Gastroesophageal sphincter (tissue), 4 donors: ENCODE data around the gene CELA3A. TPM values are rescaled to one million over a fixed set of nuclear protein-coding genes. Genes with fewer than 3 reads are reported as not detected.
"Not testable (repeated sequence)": the region's sequence is repeated elsewhere in the genome, so short reads cannot be mapped to it uniquely, and the experiment has no call there.

Source experiments
- ATAC-seq: fragments of 150-250 bp; one replicate; pipeline ENCODE4 v1.9.1; 2016; ENCODE audit warnings: mild to moderate bottlenecking, moderate library complexity
- H3K27ac ChIP-seq, 4 donors: fragments of 200-600 bp; sonication (generic) in 3 of 4; 1 replicate in 3 of 4; 2 replicates in 1 of 4; pipeline ENCODE4 v1.5.1; 2016 to 2019
- H3K27me3 ChIP-seq: fragments of 200-600 bp; sonication (generic); one replicate; pipeline ENCODE4 v1.5.1; 2019
- H3K36me3 ChIP-seq, 2 donors: fragments of 200-600 bp; sonication (generic); one replicate each; pipeline ENCODE4 v1.5.1; 2019; ENCODE audit warnings: control low read depth in 1 of 2
- H3K4me1 ChIP-seq, 3 donors: fragments of 200-600 bp; sonication (generic); 1 replicate in 2 of 3; 2 replicates in 1 of 3; pipeline ENCODE4 v1.5.1; 2016 to 2019; ENCODE audit warnings: control low read depth in 2 of 3
- H3K4me3 ChIP-seq, 2 donors: fragments of 200-600 bp; sonication (generic); one replicate each; pipeline ENCODE4 v1.5.1; 2019; ENCODE audit warnings: mild to moderate bottlenecking in 1 of 2, moderate library complexity in 1 of 2
- H3K9me3 ChIP-seq, 3 donors: fragments of 200-600 bp; sonication (generic); one replicate each; pipeline ENCODE4 v1.5.1; 2017 to 2019; ENCODE audit warnings: control low read depth in 2 of 3
- EP300 ChIP-seq: sonication (generic); formaldehyde crosslinking; IDR thresholded peaks from one replicate; pipeline ENCODE4 v1.6.1; 2017; ENCODE audit warnings: antibody characterized with exemption, mild to moderate bottlenecking
- POLR2A ChIP-seq, 2 donors: fragments of 450-650 bp; IDR thresholded peaks; one replicate each; pipeline ENCODE4 v1.6.1; 2017; ENCODE audit warnings: antibody characterized with exemption in 2 of 2, mild to moderate bottlenecking in 2 of 2, moderate library complexity in 1 of 2
- POLR2AphosphoS5 ChIP-seq: sonication (generic); formaldehyde crosslinking; IDR thresholded peaks from one replicate; pipeline ENCODE4 v1.6.1; 2017; ENCODE audit warnings: antibody characterized with exemption
- WGBS, 2 donors: methylation state at CpG; one replicate each; pipeline ENCODE4 v1.1.5; 2018; ENCODE audit warnings: low coverage in 1 of 2; 5-methylcytosine and 5-hydroxymethylcytosine counted together
- total RNA-seq, 4 donors: library from RNA; depleted of rRNA; stranded (reverse); fragments of >200 nt; gene quantifications; one replicate each; pipeline ENCODE4 v1.1.0, GENCODE V29; 2016
- TF ChIP-seq, protein P1 (sequence below), 4 experiments: fragments of 200-600 bp in 2 of 4; fragments of 450-650 bp in 2 of 4; sonication (generic) in 1 of 4; IDR thresholded peaks; one replicate each; pipeline ENCODE4 v1.5.1; 2017 to 2019; ENCODE audit warnings: antibody characterized with exemption in 4 of 4, mild to moderate bottlenecking in 2 of 4, moderate library complexity in 2 of 4

CELA3A gene
- total RNA-seq, 4 donors from 2014 or later = not detected

DNA sequence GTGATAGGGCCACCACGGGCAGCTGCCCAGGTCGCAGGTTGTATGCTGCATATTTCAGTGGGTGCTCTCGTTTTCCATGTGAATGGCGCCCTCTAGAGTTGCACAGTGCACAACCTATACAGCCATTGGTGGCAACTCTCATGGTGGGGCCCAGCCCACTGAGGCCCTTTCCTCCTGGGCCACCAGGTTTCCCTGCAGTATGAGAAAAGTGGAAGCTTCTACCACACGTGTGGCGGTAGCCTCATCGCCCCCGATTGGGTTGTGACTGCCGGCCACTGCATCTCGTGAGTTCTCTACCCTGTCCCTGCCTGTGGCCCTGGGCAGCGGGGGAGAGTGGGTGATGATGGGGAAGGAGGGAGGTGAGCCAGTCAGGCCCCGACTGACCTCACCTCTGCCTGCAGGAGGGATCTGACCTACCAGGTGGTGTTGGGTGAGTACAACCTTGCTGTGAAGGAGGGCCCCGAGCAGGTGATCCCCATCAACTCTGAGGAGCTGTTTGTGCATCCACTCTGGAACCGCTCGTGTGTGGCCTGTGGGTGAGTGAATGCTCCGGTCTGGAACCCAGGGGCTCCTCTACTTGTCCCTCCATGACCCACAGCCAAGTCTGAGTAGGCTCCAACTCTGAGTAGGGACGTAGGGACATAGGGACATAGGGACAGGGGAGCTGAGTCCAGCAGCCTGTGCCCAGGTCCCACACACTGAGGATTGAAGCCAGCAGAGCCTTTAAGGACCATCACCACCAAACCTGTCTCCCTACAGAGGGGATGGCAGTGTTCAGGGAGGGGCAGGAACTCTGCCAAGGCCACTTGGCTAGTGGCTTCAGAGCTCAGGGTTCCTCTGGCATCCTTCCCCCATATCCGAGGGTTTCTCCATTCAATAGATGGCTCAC, 4.0 kb downstream of the CELA3A start:
- ATAC-seq = peak; percentile 30
- not testable (repeated sequence) for H3K36me3 ChIP-seq, H3K9me3 ChIP-seq, H3K4me1 ChIP-seq, H3K27ac ChIP-seq, H3K27me3 ChIP-seq, H3K4me3 ChIP-seq
- 36 to 65% methylated on average over 5 to 12 of the region's 18 CpGs for WGBS, 2 donors
- TF ChIP-seq, protein P1, sequence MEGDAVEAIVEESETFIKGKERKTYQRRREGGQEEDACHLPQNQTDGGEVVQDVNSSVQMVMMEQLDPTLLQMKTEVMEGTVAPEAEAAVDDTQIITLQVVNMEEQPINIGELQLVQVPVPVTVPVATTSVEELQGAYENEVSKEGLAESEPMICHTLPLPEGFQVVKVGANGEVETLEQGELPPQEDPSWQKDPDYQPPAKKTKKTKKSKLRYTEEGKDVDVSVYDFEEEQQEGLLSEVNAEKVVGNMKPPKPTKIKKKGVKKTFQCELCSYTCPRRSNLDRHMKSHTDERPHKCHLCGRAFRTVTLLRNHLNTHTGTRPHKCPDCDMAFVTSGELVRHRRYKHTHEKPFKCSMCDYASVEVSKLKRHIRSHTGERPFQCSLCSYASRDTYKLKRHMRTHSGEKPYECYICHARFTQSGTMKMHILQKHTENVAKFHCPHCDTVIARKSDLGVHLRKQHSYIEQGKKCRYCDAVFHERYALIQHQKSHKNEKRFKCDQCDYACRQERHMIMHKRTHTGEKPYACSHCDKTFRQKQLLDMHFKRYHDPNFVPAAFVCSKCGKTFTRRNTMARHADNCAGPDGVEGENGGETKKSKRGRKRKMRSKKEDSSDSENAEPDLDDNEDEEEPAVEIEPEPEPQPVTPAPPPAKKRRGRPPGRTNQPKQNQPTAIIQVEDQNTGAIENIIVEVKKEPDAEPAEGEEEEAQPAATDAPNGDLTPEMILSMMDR (IDR thresholded peaks at IDR 0.05) = peak in 1 of 4 experiments; percentile 33

DNA sequence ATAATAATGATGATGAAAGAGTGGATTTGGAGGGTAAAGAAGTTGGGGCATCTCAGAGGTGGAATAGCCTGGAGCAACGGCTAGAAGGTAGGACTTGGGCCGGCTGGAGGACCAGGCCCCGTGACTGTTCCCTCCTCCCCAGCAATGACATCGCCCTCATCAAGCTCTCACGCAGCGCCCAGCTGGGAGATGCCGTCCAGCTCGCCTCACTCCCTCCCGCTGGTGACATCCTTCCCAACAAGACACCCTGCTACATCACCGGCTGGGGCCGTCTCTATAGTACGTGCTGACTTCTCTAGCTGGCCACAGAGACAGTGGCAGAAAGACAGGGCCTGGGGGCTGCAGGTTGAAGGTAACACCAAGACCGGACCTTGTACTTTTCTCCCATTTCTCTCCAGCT, 5.3 kb downstream of the CELA3A start:
- ATAC-seq, H3K9me3 ChIP-seq, H3K36me3 ChIP-seq, H3K27ac ChIP-seq, H3K4me3 ChIP-seq, H3K27me3 ChIP-seq, H3K4me1 ChIP-seq: not testable (repeated sequence)
- WGBS, 2 donors = 60 to 67% methylated on average over 3 to 12 of the region's 13 CpGs

DNA sequence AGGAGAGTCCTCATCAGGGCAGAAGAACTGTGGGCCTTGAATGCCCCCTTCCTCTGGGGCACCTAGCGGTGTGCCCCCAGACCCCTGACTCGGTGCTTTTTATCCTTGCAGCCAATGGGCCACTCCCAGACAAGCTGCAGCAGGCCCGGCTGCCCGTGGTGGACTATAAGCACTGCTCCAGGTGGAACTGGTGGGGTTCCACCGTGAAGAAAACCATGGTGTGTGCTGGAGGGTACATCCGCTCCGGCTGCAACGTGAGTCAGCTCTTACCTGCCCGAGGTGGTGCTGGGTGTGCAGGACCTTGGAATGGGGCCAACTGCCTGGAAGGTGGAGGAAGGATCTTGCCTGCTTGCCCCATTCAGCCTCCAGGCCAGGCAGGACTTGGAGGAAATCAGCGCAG, 5.8 kb downstream of the CELA3A start:
- not testable (repeated sequence) for H3K27ac ChIP-seq, ATAC-seq, H3K27me3 ChIP-seq, H3K36me3 ChIP-seq, H3K9me3 ChIP-seq, H3K4me3 ChIP-seq, H3K4me1 ChIP-seq
- no CpG with 5 or more reads among the region's 10 CpGs for WGBS, 2 donors

DNA sequence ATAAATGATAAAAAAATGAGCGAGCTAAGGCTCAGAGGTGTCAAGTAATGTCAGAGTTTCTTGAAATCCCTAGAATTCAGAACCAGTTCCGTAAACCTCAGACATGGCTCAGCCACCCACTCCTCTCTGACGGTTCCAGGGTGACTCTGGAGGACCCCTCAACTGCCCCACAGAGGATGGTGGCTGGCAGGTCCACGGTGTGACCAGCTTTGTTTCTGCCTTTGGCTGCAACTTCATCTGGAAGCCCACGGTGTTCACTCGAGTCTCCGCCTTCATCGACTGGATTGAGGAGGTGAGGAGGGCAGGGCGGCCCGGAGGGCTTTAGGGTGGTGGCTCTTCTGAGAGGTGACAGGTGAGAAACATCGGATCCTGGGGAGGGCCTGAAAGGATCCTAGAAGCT, 8.1 kb downstream of the CELA3A start:
- ATAC-seq, H3K36me3 ChIP-seq, H3K4me1 ChIP-seq, H3K4me3 ChIP-seq, H3K27me3 ChIP-seq, H3K27ac ChIP-seq, H3K9me3 ChIP-seq: not testable (repeated sequence)
- 80 to 83% methylated on average over 1 to 4 of the region's 11 CpGs for WGBS, 2 donors

DNA sequence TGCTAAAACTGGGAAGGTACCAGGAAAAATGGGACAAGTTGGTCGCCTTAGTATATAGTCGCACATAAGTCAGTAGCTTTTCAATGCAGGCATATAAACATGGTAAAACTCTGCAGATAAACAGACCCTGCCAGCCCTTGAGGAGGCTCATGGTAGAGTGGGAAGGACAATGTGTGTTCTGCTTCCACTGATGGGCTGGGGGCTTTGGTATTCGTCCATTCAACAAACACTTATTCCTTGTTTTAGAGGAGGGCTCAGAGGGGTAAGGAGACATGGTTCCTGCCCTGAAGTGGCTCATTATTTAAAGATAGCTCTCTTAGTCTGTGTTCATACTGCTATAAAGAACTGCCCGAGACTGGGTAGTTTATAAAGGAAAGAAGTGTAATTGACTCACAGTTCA, 11.3 kb downstream of the CELA3A start:
- not testable (repeated sequence) for ATAC-seq, H3K4me3 ChIP-seq, H3K27me3 ChIP-seq, H3K4me1 ChIP-seq, H3K36me3 ChIP-seq, H3K9me3 ChIP-seq, H3K27ac ChIP-seq
- 83% methylated on average over 2 of the region's 4 CpGs; no CpG with 5 or more reads in 1 of the 2 donors for WGBS, 2 donors

DNA sequence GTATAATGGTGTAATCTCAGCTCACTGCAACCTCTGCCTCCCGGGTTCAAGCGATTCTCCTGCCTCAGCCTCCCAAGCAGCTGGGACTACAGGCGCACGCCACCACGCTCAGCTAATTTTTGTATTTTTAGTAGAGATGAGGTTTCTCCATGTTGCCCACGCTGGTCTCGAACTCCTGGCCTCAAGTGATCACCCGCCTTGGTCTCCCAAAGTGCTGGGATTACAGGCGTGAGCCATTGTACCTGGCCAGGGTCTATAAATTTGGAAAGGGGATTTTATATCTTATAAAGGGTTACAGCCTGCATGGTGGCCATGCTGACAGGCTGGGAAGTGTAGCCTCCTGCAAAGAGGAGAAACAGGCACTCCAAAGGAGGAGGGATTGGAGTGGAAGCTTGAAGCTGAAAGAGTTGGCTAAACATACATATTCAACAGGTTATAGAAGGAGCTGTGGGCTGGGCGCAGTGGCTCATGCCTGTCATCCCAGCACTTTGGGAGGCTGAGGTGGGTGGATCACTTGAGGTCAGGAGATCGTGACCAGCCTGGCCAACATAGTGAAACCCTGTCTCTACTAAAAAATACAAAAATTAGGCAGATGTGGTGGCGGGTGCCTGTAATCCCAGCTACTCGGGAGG, 13.2 kb downstream of the CELA3A start:
- H3K27ac ChIP-seq, H3K36me3 ChIP-seq, H3K4me3 ChIP-seq, H3K9me3 ChIP-seq, ATAC-seq, H3K4me1 ChIP-seq: not testable (repeated sequence)
- peaks cover 13% of the 10 kb centered on the region for H3K27me3 ChIP-seq
- WGBS, 2 donors = 88 to 100% methylated on average over 3 to 4 of the region's 13 CpGs

DNA sequence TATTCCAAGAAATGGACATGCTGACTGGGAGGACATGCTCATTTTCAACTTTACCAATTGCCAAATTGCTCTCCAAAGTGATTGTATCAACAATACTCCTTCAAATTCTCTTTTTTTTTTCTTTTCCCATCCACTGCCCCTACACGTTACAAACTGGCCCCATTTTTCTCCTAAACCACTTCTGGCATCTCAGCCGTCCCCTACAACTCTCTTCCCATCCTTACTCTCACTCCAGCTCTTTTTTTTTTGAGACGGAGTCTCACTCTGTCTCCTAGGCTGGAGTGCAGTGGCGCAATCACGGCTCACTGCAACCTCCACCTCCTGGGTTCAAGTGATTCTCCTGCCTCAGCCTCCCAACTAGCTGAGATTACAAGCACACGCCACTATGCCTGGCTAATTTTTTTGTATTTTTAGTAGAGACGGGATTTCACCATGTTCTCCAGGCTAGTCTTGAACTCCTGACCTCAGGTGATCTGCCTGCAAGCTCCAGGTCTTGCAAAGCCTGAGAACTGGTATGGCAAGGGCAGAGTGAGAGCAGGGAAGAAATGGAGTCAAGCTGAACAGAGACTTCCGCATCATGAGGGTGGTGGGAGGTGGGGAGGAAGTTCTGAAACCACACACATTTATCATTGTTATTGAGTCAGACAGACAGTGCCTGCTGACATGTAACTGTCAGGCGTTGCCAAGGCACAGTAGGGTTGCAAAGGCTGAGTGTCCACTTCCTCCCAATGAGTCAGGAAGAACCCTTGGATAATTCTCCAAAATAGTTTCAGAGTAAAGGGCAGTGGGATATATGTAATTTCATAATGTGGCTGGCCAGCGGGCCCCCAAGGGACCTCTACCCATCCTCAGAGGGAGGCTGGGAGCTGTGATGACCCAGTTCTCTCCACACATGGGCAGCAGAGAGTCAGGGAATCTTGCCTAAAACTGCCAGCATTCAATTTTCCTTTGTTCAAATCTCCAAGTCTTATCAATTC, 17.4 kb downstream of the CELA3A start:
- Histone ChIP-seq H3K36me3 (no peaks in the 10 kb centered on the region), H3K9me3 (no peaks in the 10 kb centered on the region), H3K27me3 (peaks cover 13% of the 10 kb centered on the region), H3K4me3 (no peak overlapping the region), H3K4me1 (peaks cover 0 to under 1% (median 0%) of the 10 kb centered on the region in 3 donors), H3K27ac (no peak overlapping the region)
- peak; percentile 82 for ATAC-seq
- TF ChIP-seq, protein P1 (IDR thresholded peaks at IDR 0.05) = no peak
- TF ChIP-seq POLR2AphosphoS5 (no peak), POLR2A (IDR thresholded peaks at IDR 0.05) (no peak), EP300 (no peak)
- WGBS, 2 donors = 52 to 70% methylated on average over 4 to 8 of the region's 10 CpGs
